CD4-positive, alpha-beta T cell treated with Interleukin-15 for 4 hours (primary cell): ENCODE measurements around the gene ARID1A.
"Not testable (repeated sequence)": the region's sequence is repeated elsewhere in the genome, so short reads cannot be mapped to it uniquely, and the experiment has no call there.

Source experiments
- DNase-seq: peaks from one replicate; pipeline ENCODE4 v3.0.0-alpha.2; 2020; ENCODE audit warnings: low spot score

Gene ARID1A

DNA sequence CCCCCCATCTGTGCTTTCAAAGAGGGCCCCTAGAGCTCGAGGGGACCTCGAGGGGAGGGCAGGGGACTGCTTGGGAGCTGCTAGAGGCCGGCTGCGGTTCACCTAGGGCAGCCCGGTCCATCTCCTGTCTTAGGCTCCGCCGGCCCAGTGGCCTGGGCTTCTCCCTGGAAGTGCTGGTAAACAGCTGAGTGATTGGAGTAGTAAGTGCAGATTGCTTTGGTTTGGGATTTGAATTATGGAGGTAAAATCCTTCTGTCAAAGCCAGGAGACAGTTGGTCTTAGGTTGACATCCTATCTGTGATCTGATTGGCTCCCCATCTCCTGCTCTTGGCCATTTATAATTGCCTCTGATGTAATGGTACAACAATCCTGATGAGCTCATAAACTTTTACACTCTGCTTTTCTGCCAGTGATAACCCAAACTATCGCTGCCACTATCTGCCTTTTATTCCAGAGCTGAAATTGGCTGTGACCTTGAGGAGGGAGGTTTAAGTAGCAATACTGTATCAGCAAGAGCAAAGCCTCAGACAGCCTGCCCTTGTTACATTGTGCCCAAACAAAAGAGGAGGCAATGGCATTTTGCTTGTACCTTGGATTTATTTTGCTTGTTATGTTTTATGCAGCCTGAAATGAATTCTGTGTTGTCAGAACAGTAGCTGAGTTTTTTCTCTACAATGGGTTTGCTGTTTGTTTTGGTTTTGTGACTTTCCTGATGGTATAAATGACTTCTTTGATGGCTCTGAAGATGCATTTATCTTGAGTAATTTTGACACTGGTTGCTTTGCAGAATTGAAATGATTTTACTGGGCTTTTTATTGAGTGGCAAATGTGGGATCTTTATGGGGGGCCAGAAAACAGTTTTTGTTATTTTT lies 2.4 kb downstream of the ARID1A start:
- peak; percentile 72 for DNase-seq

DNA sequence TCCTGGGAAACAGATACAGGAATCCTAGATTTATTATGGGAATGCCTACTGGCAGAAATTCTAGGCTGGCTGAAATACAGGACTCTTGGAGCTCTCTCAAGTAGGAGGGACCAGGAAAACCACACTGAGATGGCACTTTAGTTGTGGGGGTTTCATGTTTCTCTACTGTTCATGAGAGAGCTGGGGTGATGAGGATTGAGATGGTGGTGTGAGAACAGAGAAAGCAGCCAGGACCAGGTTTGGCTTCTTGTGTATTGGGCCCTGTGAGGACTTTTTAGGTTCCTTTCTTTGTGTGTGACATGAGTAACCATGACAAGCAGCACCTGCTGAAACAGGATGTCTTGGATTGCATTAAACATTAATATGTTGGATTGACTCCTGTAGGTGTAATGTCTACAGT lies 4.9 kb downstream of the ARID1A start:
- DNase-seq: no peak

- no peak for DNase-seq
Measured at GRCh38 chr1:26701266-26701994, 5.6 kb downstream of the ARID1A start.

DNA sequence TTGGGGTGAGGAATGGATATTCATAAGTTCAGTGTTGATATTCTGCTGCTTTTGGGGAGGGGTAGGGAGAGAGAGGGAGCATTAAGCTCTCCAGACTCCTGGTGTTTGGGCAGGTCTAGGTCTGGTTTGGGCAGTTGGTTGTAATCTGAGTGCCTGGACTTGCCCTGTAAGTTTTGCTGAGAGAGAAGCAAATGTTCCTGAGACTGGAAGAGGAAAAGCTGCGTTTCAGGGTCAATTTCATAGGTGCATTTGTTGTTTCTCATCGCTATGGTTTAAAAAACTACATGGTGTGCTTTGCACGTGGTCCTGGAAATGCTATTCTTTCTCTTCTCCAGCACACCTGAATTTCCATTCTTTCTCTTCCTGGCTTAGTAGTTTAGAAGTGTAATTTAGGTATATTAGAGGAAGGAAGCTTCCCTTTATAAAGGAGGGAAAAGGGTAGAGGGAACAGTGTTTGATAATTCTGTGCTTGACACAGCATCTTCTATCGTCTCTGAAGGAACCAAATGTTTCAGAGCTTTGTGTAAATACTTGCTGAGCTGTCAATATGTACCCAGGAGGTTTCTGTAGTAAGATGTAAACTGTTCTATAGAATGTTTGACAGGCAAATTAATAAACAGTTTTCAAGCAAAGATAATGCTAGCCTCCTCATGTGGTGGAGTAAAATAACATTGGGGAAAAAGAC lies 6.3 kb downstream of the ARID1A start:
- DNase-seq: no peak

DNA sequence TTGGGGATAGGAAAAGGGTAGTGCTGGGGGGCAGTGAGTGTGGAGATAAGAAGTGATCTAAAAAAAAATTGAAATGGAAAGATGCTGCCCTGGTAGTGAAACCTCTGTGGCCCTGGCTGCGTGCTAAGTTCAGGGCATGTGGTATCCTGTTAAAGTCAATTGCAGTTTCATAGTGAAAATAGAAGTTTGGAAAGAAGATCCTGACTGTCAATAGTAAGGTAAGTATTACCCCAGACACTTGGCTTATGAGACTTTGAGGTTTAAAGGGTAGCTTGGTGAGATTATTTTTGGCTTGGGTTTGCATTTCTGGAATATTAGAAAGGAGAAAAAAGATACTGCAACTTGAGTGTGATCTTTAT lies 6.8 kb downstream of the ARID1A start:
- DNase-seq: no peak

GRCh38 chr1:26703478-26703877 lies 7.7 kb downstream of the ARID1A start:
- no peak for DNase-seq

DNA sequence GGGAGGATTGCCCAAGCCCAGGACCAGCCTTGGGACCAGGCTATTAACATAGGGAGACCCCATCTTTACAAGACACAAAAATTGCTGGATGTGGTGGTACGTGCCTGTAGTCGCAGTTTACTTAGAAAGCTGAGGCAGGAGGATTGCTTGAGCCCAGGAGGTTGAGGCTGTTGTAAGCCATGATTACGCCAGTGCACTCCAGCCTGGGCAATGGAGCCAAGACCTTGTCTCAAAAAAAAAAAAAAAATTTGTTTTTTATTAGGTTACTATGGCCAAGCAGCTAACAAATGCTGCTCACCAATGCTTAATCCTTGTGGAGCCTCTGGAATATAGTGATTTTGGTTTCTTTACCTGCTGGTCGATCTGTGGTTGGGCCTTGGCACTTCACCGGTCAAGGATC lies 8.8 kb downstream of the ARID1A start:
- no peak for DNase-seq

- DNase-seq: not testable (repeated sequence)
Measured at GRCh38 chr1:26705227-26705626, 9.4 kb downstream of the ARID1A start.

GRCh38 chr1:26705788-26706311 lies 10.0 kb downstream of the ARID1A start:
- no peak for DNase-seq

GRCh38 chr1:26706315-26706714 lies 10.5 kb downstream of the ARID1A start:
- DNase-seq: no peak

DNA sequence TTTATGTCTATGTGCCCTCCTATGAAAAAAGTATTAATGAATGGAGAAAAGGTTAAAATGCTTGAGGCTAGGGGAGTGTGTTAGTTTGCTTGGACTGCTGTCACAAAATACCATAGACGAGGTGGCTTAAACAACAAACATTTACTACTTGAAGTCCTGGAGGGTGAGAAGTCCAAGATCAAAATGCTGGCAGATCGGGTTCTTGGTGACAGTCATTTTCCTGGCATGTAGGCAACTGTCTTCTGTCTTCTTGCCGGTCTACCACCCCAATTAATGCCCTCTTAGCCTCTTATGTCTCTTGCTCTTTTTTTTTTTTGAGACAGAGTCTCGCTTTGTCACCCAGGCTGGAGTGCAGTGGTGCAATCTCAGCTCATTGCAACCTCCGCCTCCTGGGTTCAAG lies 15.0 kb downstream of the ARID1A start:
- DNase-seq: no peak

DNA sequence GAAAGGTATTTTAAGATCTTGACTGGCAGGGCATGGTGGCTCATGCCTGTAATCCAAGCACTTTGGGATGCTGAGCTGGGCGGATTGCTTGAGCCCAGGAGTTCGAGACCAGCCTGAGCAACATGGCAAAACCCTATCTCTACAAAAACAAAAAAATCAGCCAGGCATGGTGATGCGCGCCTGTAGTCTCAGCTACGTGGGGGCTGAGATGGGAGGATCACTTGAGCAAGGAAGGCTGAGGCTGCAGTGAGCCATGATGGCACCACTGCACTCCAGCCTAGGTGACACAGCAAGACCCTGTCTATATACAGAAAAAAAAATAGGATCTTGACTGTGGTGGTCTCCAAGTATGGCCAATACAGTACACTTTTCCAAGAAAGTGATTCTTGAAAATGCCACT lies 16.0 kb downstream of the ARID1A start:
- DNase-seq: no peak

GRCh38 chr1:26717017-26717491 lies 21.2 kb downstream of the ARID1A start:
- DNase-seq: no peak

DNA sequence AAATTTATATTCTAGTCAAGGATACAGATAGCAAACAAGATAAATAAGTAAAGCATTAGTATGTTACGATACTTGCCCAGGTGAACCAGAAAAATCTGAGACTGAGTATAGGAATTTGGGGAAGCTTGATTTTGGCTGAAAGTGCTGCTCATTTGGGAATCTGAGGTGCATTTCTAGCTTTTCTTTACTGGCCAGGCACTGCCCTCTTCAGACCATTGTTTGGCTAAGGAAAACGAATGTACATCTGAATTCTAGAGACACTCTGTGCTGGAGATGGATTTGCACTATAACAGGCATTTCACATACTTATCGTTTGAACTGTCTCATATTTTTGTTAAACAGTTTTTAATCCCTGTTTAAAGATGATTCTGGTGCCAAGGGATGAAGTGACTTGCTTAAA lies 23.4 kb downstream of the ARID1A start:
- no peak for DNase-seq

- DNase-seq: peak; percentile 50
Measured at GRCh38 chr1:26721669-26722355, 26.0 kb downstream of the ARID1A start.

DNA sequence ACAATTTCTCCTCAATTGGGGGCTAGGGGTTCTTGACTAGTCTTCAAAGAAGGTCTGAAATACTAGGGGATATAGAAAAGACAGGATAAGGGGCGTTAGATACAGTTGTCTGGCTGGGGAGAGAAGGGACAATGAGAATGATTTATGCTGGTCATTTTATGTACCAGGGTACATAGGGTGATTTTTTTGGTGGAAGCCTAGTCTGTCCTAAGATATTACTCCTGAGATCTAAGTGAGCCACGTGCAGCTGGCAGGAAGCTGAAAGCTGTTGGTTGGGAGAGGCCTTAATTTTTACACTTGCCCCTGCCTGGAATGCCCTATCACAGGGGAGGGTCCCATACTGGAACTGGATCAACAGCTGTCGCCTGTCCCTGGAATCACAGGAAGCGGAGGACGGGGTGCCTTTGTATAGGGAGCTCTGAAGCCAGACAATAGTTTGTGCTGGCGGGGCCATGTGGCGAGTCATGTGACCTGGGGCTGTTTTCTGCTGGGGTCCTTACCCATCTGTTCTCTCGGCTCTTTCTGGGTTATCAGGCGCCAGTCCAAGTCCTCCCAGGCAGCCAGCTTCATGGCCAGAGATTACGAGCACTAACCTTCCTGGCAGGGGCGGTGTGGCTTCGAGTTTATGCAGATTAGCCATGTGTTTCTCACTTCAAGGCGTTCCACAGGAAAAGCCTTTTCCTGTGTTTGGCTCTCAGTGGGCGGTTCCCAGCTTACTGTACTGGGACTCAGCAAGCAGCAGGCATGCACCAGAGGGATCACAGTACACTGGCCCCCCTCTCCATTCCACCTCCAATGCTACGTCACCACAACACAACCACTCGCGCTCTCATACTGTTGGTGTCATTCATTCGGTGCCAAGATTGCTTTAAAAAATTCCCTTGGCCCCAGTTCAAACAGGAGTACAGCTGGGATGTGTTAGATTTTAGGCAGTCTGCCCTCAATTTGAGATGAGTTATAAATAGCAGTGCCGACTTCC lies 27.5 kb downstream of the ARID1A start:
- peak; percentile 38 for DNase-seq

- DNase-seq: no peak
Measured at GRCh38 chr1:26724118-26724517, 28.3 kb downstream of the ARID1A start.

DNA sequence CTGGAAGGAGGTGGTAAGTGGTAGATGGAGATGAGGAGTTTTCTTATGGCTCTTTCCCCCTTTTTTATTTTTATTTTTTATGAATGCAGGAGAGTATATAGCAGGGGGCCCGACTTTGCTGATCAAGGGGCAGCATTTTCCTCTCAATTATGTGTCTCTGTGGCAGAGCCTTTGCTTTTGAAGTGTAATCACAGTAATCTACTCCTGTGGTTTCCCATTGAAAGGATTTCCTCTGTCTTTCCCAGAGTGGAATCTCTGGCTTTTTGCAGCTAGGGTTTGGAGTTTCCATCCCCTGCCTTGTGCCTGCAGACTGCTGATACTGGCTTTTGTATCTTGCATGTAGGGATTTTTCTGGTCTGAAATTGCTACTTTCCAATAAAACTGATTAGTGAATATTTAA lies 29.1 kb downstream of the ARID1A start:
- no peak for DNase-seq

DNA sequence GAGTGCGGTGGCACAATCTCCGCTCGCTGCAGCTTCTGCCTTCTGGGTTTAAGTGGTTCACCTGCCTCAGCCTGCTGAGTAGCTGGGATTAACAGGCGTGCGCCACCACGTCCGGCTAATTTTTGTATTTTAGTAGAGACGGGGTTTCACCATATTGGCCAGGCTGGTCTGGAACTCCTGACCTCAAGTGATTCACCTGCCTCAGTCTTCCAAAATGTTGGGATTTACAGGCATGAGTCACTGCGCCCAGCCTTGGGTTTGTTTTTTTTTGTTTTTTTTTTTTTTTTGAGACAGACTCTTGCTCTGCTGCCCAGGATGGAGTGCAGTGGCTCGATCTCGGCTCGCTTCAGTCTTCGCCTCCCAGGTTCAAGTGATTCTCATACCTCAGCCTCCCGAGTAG lies 30.1 kb downstream of the ARID1A start:
- not testable (repeated sequence) for DNase-seq

DNA sequence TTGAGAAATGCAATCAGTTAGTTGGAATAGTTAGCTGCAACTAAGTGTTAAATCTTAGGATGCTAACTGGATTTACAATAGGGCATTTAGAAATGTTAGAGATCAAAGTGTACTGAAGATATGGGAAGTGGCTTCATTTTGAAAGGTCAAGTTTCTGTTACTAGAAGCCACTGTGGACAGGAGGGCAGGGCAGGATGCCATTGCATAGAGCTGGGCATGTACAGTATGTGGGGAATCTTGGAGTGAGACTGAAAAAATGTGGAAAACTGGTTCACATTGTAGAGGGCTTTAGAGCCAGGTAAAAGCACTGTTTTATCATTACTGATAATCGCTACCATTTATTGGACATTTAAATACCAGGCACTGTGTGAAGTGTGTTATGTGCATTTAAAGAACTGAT lies 31.0 kb downstream of the ARID1A start:
- no peak for DNase-seq

- no peak for DNase-seq
Measured at GRCh38 chr1:26727476-26727875, 31.7 kb downstream of the ARID1A start.
